Stimulated activated naive CD8-positive, alpha-beta T cell treated with anti-CD3 and anti-CD28 coated beads, Interleukin-15, amount 100 ng/mL, for 72 hours (primary cell): Measurements from ENCODE around the gene EFNA5.
A peak's percentile ranks its signal among the peaks of the same experiment; 100 is the strongest.

Experiments used
- ATAC-seq: fragments of 150-1000 bp; cut with Tn5 transposase; 2 replicates; pipeline ENCODE4 v1.10.0; 2021; ENCODE audit warnings: mild to moderate bottlenecking, moderate library complexity
- DNase-seq, 2 donors: peaks; one replicate each; pipeline ENCODE4 v3.0.0; 2021 to 2022
- H3K27ac Mint-ChIP-seq, 2 donors: one replicate each; pipeline ENCODE4 v1.8.0; 2022; ENCODE audit warnings: mild to moderate bottlenecking in 2 of 2, mixed read lengths in 2 of 2, moderate library complexity in 2 of 2
- H3K27me3 Mint-ChIP-seq: one replicate; pipeline ENCODE4 v1.8.0; 2022; ENCODE audit warnings: mixed read lengths
- H3K4me1 Mint-ChIP-seq: one replicate; pipeline ENCODE4 v1.8.0; 2022; ENCODE audit warnings: mild to moderate bottlenecking, mixed read lengths
- H3K4me3 Mint-ChIP-seq, 2 donors: one replicate each; pipeline ENCODE4 v1.8.0; 2022; ENCODE audit warnings: mild to moderate bottlenecking in 2 of 2, mixed read lengths in 2 of 2, moderate library complexity in 1 of 2
- H3K9me3 Mint-ChIP-seq, 2 donors: one replicate each; pipeline ENCODE4 v1.8.0; 2022; ENCODE audit warnings: mixed read lengths in 2 of 2

Gene EFNA5

GRCh38 chr5:107544967-107545366 is 125.8 kb downstream of the EFNA5 start:
- ATAC-seq (no peak), DNase-seq (no peak)
- Mint-ChIP-seq H3K27ac (no peak overlapping the region), H3K27me3 (no peaks in the 10 kb centered on the region), H3K4me1 (no peaks in the 10 kb centered on the region), H3K9me3 (no peaks in the 10 kb centered on the region), H3K4me3 (no peak overlapping the region)

- ATAC-seq (no peak), DNase-seq (no peak)
- no peaks in the 10 kb centered on the region for H3K4me1 Mint-ChIP-seq
- no peak overlapping the region for H3K27ac Mint-ChIP-seq
- no peak overlapping the region for H3K4me3 Mint-ChIP-seq
- no peaks in the 10 kb centered on the region for H3K9me3 Mint-ChIP-seq
- H3K27me3 Mint-ChIP-seq, result no peaks in the 10 kb centered on the region
Observed at GRCh38 chr5:107544476-107544875, 126.3 kb downstream of the EFNA5 start.

- Mint-ChIP-seq H3K27me3 (peaks cover 3% of the 10 kb centered on the region), H3K27ac (no peak overlapping the region), H3K4me3 (no peak overlapping the region), H3K4me1 (no peaks in the 10 kb centered on the region), H3K9me3 (no peaks in the 10 kb centered on the region)
- no peak for DNase-seq
- no peak for ATAC-seq
Observed at GRCh38 chr5:107543868-107544267, 126.9 kb downstream of the EFNA5 start.

GRCh38 chr5:107542831-107543231 is 127.9 kb downstream of the EFNA5 start:
- ATAC-seq (no peak), DNase-seq (no peak)
- H3K27me3 Mint-ChIP-seq, result peaks cover 11% of the 10 kb centered on the region

GRCh38 chr5:107542428-107542827 is 128.3 kb downstream of the EFNA5 start:
- no peak overlapping the region for H3K27ac Mint-ChIP-seq
- ATAC-seq, result no peak
- H3K27me3 Mint-ChIP-seq, result peaks cover 11% of the 10 kb centered on the region
- H3K4me3 Mint-ChIP-seq, result no peak overlapping the region
- H3K9me3 Mint-ChIP-seq, result no peaks in the 10 kb centered on the region
- no peaks in the 10 kb centered on the region for H3K4me1 Mint-ChIP-seq
- no peak for DNase-seq

More at GRCh38 chr5:107542831-107543231, 127.9 kb downstream of the EFNA5 start:
- Mint-ChIP-seq H3K4me3 (no peak overlapping the region), H3K4me1 (no peaks in the 10 kb centered on the region), H3K9me3 (no peaks in the 10 kb centered on the region), H3K27ac (no peak overlapping the region)

GRCh38 chr5:107541400-107541799 is 129.3 kb downstream of the EFNA5 start:
- DNase-seq (no peak), ATAC-seq (no peak)
- no peak overlapping the region for H3K27ac Mint-ChIP-seq
- no peak overlapping the region for H3K4me3 Mint-ChIP-seq
- no peaks in the 10 kb centered on the region for H3K4me1 Mint-ChIP-seq
- no peaks in the 10 kb centered on the region for H3K9me3 Mint-ChIP-seq
- H3K27me3 Mint-ChIP-seq, result peaks cover 11% of the 10 kb centered on the region

- DNase-seq, result no peak
- H3K27me3 Mint-ChIP-seq, result peaks cover 11% of the 10 kb centered on the region
- H3K9me3 Mint-ChIP-seq, result no peaks in the 10 kb centered on the region
- no peak overlapping the region for H3K4me3 Mint-ChIP-seq
- no peak overlapping the region for H3K27ac Mint-ChIP-seq
- ATAC-seq, result no peak
- H3K4me1 Mint-ChIP-seq, result no peaks in the 10 kb centered on the region
Observed at GRCh38 chr5:107539726-107540330, 130.9 kb downstream of the EFNA5 start.

GRCh38 chr5:107538805-107539445 is 131.8 kb downstream of the EFNA5 start:
- Mint-ChIP-seq H3K27me3 (peaks cover 11% of the 10 kb centered on the region), H3K4me1 (no peaks in the 10 kb centered on the region), H3K4me3 (no peak overlapping the region), H3K9me3 (no peaks in the 10 kb centered on the region), H3K27ac (no peak overlapping the region)
- DNase-seq, result no peak
- no peak for ATAC-seq

GRCh38 chr5:107538331-107538730 is 132.4 kb downstream of the EFNA5 start:
- DNase-seq (no peak), ATAC-seq (no peak)
- no peaks in the 10 kb centered on the region for H3K9me3 Mint-ChIP-seq
- H3K27ac Mint-ChIP-seq, result peak overlapping the region in 1 of 2 donors; percentile 69
- peaks cover 11% of the 10 kb centered on the region for H3K27me3 Mint-ChIP-seq
- H3K4me3 Mint-ChIP-seq, result no peak overlapping the region
- H3K4me1 Mint-ChIP-seq, result no peaks in the 10 kb centered on the region

GRCh38 chr5:107535849-107536248 is 134.9 kb downstream of the EFNA5 start:
- Mint-ChIP-seq H3K9me3 (no peaks in the 10 kb centered on the region), H3K27ac (no peak overlapping the region), H3K27me3 (peaks cover 18% of the 10 kb centered on the region)

GRCh38 chr5:107533910-107534876 is 136.5 kb downstream of the EFNA5 start:
- peaks cover 18% of the 10 kb centered on the region for H3K27me3 Mint-ChIP-seq
- H3K27ac Mint-ChIP-seq, result no peak overlapping the region
- no peaks in the 10 kb centered on the region for H3K9me3 Mint-ChIP-seq
- H3K4me1 Mint-ChIP-seq, result no peaks in the 10 kb centered on the region
- H3K4me3 Mint-ChIP-seq, result no peak overlapping the region
- ATAC-seq (no peak), DNase-seq (no peak)

More at GRCh38 chr5:107535849-107536248, 134.9 kb downstream of the EFNA5 start:
- DNase-seq, result no peak
- ATAC-seq, result no peak
- Mint-ChIP-seq H3K4me1 (no peaks in the 10 kb centered on the region), H3K4me3 (no peak overlapping the region)

GRCh38 chr5:107532916-107533315 is 137.8 kb downstream of the EFNA5 start:
- Mint-ChIP-seq H3K27ac (no peak overlapping the region), H3K27me3 (peaks cover 7% of the 10 kb centered on the region), H3K9me3 (no peaks in the 10 kb centered on the region), H3K4me1 (no peaks in the 10 kb centered on the region), H3K4me3 (no peak overlapping the region)
- DNase-seq (no peak), ATAC-seq (no peak)

- no peak overlapping the region for H3K27ac Mint-ChIP-seq
- H3K9me3 Mint-ChIP-seq, result no peaks in the 10 kb centered on the region
- ATAC-seq (no peak), DNase-seq (no peak)
- peaks cover 7% of the 10 kb centered on the region for H3K27me3 Mint-ChIP-seq
- no peak overlapping the region for H3K4me3 Mint-ChIP-seq
- no peaks in the 10 kb centered on the region for H3K4me1 Mint-ChIP-seq
Observed at GRCh38 chr5:107532169-107532878, 138.4 kb downstream of the EFNA5 start.

- H3K4me1 Mint-ChIP-seq, result no peaks in the 10 kb centered on the region
- H3K4me3 Mint-ChIP-seq, result no peak overlapping the region
- peaks cover 7% of the 10 kb centered on the region for H3K27me3 Mint-ChIP-seq
- no peaks in the 10 kb centered on the region for H3K9me3 Mint-ChIP-seq
- H3K27ac Mint-ChIP-seq, result no peak overlapping the region
- DNase-seq (no peak), ATAC-seq (no peak)
Observed at GRCh38 chr5:107531308-107531707, 139.4 kb downstream of the EFNA5 start.

GRCh38 chr5:107529618-107530017 is 141.1 kb downstream of the EFNA5 start:
- H3K4me3 Mint-ChIP-seq, result no peak overlapping the region

More at GRCh38 chr5:107529618-107530017, 141.1 kb downstream of the EFNA5 start:
- ATAC-seq (no peak), DNase-seq (no peak)
- Mint-ChIP-seq H3K4me1 (no peaks in the 10 kb centered on the region), H3K27ac (no peak overlapping the region), H3K27me3 (peaks cover 7% of the 10 kb centered on the region), H3K9me3 (no peaks in the 10 kb centered on the region)
